Peyer's patch (tissue), 4 donors: Measurements from ENCODE around the gene COL23A1. TPM values are rescaled to one million over a fixed set of nuclear protein-coding genes. Genes with fewer than 3 reads are reported as not detected.

ENCODE experiments used
- DNase-seq, 3 donors: peaks; one replicate each; pipeline ENCODE4 v3.0.0-alpha.2; 2017 to 2019
- H3K27ac ChIP-seq, 4 donors: fragments of 200-600 bp; sonication (generic); one replicate each; pipeline ENCODE4 v1.5.1; 2016 to 2019
- H3K27me3 ChIP-seq, 2 donors: fragments of 200-600 bp; sonication (generic); one replicate each; pipeline ENCODE4 v1.5.1; 2019
- H3K36me3 ChIP-seq, 3 donors: fragments of 200-600 bp; sonication (generic); one replicate each; pipeline ENCODE4 v1.5.1; 2016 to 2019
- H3K4me1 ChIP-seq, 4 donors: fragments of 200-600 bp; sonication (generic); one replicate each; pipeline ENCODE4 v1.5.1; 2016 to 2019
- H3K4me3 ChIP-seq, 4 donors: fragments of 200-600 bp; sonication (generic); 1 replicate in 3 of 4; 2 replicates in 1 of 4; pipeline ENCODE4 v1.5.1; 2016 to 2019; ENCODE audit warnings: mild to moderate bottlenecking in 1 of 4
- H3K9me3 ChIP-seq, 4 donors: fragments of 200-600 bp; sonication (generic); one replicate each; pipeline ENCODE4 v1.5.1; 2016 to 2019; ENCODE audit warnings: mild to moderate bottlenecking in 1 of 4
- POLR2A ChIP-seq, 2 donors: fragments of 450-650 bp; IDR thresholded peaks; one replicate each; pipeline ENCODE4 v1.5.1; 2017; ENCODE audit warnings: antibody characterized with exemption in 2 of 2, mild to moderate bottlenecking in 2 of 2, moderate library complexity in 2 of 2
- total RNA-seq, 4 donors: library from RNA; depleted of rRNA; stranded (reverse); fragments of >200 nt; gene quantifications; one replicate each; pipeline ENCODE4 v1.1.0, GENCODE V29; 2016
- TF ChIP-seq, protein P1 (sequence below), 6 experiments: fragments of 450-650 bp in 4 of 6; fragments of 200-600 bp in 2 of 6; sonication (generic) in 1 of 6; IDR thresholded peaks; one replicate each; pipeline ENCODE4 v1.5.1; 2017 to 2019; ENCODE audit warnings: antibody characterized with exemption in 6 of 6, mild to moderate bottlenecking in 3 of 6, moderate library complexity in 1 of 6

COL23A1 gene
- total RNA-seq, 4 donors from 2014 or later = 0.57 to 5.8 (median 1.2) TPM; not detected in 1

DNA sequence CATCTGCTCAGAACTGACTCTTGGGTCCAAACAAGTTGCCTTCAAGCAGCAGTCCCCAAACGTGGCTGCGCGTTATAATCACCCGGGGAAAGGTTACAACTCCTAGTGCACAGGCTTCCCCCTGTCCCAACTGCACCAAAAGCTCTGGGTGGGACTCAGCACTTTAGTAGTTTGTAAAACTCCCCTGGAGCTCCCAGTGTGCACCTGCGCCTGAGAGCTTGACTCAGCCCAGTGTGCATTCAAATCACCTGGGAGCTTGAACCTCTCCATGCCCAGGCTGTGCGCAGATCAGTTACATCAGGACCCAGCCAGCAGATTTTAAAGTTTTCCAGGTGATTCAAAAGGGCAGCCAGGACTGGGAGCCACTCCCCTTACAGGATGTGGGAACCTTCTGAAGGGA lies 151.4 kb downstream of the COL23A1 start:
- no peak for DNase-seq
- H3K9me3 ChIP-seq = no peaks in the 10 kb centered on the region
- no peaks in the 10 kb centered on the region for H3K27me3 ChIP-seq
- TF ChIP-seq, protein P1, sequence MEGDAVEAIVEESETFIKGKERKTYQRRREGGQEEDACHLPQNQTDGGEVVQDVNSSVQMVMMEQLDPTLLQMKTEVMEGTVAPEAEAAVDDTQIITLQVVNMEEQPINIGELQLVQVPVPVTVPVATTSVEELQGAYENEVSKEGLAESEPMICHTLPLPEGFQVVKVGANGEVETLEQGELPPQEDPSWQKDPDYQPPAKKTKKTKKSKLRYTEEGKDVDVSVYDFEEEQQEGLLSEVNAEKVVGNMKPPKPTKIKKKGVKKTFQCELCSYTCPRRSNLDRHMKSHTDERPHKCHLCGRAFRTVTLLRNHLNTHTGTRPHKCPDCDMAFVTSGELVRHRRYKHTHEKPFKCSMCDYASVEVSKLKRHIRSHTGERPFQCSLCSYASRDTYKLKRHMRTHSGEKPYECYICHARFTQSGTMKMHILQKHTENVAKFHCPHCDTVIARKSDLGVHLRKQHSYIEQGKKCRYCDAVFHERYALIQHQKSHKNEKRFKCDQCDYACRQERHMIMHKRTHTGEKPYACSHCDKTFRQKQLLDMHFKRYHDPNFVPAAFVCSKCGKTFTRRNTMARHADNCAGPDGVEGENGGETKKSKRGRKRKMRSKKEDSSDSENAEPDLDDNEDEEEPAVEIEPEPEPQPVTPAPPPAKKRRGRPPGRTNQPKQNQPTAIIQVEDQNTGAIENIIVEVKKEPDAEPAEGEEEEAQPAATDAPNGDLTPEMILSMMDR (IDR thresholded peaks at IDR 0.05) = no peak
- TF ChIP-seq POLR2A (IDR thresholded peaks at IDR 0.05) = no peak
- no peaks in the 10 kb centered on the region for H3K36me3 ChIP-seq
- H3K4me3 ChIP-seq = no peak overlapping the region
- no peaks in the 10 kb centered on the region for H3K4me1 ChIP-seq
- H3K27ac ChIP-seq = no peak overlapping the region

- Histone ChIP-seq H3K9me3 (no peaks in the 10 kb centered on the region), H3K27ac (no peak overlapping the region), H3K27me3 (no peaks in the 10 kb centered on the region), H3K36me3 (no peaks in the 10 kb centered on the region), H3K4me1 (no peaks in the 10 kb centered on the region), H3K4me3 (no peak overlapping the region)
- TF ChIP-seq, protein P1 (IDR thresholded peaks at IDR 0.05) = no peak
- no peak for TF ChIP-seq POLR2A (IDR thresholded peaks at IDR 0.05)
- DNase-seq = no peak
Observed at GRCh38 chr5:178437386-178438075, 152.7 kb downstream of the COL23A1 start.

GRCh38 chr5:178436326-178436940 lies 153.8 kb downstream of the COL23A1 start:
- no peaks in the 10 kb centered on the region for H3K4me1 ChIP-seq
- H3K9me3 ChIP-seq = no peaks in the 10 kb centered on the region
- DNase-seq = peak in 1 of 3 donors; percentile 9
- H3K36me3 ChIP-seq = no peaks in the 10 kb centered on the region
- H3K4me3 ChIP-seq = no peak overlapping the region
- H3K27me3 ChIP-seq = no peaks in the 10 kb centered on the region
- TF ChIP-seq, protein P1 (IDR thresholded peaks at IDR 0.05) = no peak
- TF ChIP-seq POLR2A (IDR thresholded peaks at IDR 0.05) = no peak
- H3K27ac ChIP-seq = no peak overlapping the region

DNA sequence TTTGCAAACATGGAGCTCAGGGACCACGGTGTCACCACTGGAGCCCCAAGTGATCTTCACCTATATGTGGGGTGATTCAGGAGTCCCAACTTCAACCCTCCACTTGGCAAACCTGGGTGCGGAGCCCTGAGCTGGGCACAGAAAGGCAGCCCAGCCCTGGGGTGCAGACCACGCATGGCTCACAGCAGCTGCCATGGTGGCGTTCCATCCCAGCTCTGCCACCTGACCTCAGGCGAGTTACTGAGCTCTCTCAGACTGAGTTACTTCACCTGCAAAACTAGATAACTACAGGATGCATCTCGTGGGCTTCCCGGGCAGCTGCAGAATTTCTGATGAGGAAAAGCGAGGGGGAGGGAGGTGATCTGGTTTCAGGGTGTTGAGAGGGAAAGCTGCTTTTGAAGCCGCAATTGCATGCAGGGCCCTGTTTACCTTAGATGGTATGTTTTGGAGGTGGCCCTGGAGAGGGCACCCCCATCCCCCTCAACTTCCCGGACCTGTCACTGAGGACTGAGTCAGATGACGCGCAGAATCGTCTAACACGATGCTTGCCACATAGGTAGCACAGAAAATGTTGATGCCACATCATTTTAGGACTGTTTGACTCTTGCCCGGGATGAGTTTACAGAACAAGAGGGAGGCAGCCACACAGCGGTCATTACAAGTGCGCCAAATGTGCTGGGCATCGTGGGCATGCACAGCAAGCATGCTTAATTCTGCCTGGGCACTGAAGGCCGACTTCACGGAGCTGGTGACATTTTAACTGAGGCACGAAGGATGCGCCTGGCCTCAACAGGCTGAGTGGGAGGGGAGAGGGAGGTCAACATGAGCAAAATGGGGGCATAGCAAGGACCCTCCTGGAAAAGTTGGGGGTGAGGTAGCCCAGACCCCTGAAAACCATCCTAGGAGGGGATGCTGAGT lies 154.6 kb downstream of the COL23A1 start:
- Histone ChIP-seq H3K27ac (no peak overlapping the region), H3K4me3 (no peak overlapping the region), H3K9me3 (no peaks in the 10 kb centered on the region), H3K36me3 (no peaks in the 10 kb centered on the region), H3K27me3 (no peaks in the 10 kb centered on the region), H3K4me1 (no peaks in the 10 kb centered on the region)
- no peak for TF ChIP-seq POLR2A (IDR thresholded peaks at IDR 0.05)
- TF ChIP-seq, protein P1 (IDR thresholded peaks at IDR 0.05) = no peak
- DNase-seq = peak in 1 of 3 donors; percentile 10

DNA sequence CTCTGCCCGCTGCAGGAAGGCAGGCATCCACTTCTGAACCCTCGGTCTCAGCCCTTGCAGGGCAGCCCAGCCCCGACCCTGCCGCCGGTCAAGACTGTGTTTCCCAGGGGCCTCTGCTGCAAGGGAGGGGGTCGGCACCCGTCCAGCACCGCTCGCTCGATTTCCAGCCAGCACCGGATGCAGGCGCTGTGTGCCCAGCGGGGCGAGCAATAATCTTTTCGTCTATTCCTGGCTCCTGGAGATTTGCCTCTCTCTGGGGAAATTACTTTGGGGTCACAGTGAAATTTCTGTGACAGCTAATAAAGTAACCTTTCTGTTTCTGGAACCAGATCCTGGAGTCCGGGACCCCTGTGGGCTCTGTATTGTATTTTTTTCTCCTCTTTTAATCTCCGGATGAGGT lies 155.3 kb downstream of the COL23A1 start:
- Histone ChIP-seq H3K4me1 (no peaks in the 10 kb centered on the region), H3K27ac (no peak overlapping the region), H3K27me3 (no peaks in the 10 kb centered on the region), H3K4me3 (no peak overlapping the region), H3K9me3 (no peaks in the 10 kb centered on the region), H3K36me3 (no peaks in the 10 kb centered on the region)
- TF ChIP-seq POLR2A (IDR thresholded peaks at IDR 0.05) = no peak
- TF ChIP-seq, protein P1 (IDR thresholded peaks at IDR 0.05) = no peak
- DNase-seq = peak in 1 of 3 donors; percentile 12
